ENCODE measurements around the gene ITPRIP.

The ITPRIP gene

GRCh38 chr10:104307576-104308438 is 30.5 kb downstream of the ITPRIP start:
- DNase-seq (ENCODE audit: low read depth) = no peak

- no peak for DNase-seq (ENCODE audit: low read depth)
Measured at GRCh38 chr10:104306897-104307296, 31.4 kb downstream of the ITPRIP start.

GRCh38 chr10:104304927-104305326 is 33.3 kb downstream of the ITPRIP start:
- DNase-seq (ENCODE audit: low read depth) = no peak

GRCh38 chr10:104304356-104304745 is 33.9 kb downstream of the ITPRIP start:
- DNase-seq (ENCODE audit: low read depth) = no peak

- DNase-seq (ENCODE audit: low read depth) = no peak
Measured at GRCh38 chr10:104303594-104304355, 34.5 kb downstream of the ITPRIP start.

GRCh38 chr10:104301907-104302690 is 36.2 kb downstream of the ITPRIP start:
- no peak for DNase-seq (ENCODE audit: low read depth)

- DNase-seq (ENCODE audit: low read depth) = no peak
Measured at GRCh38 chr10:104300736-104301292, 37.5 kb downstream of the ITPRIP start.

GRCh38 chr10:104300002-104300735 is 38.1 kb downstream of the ITPRIP start:
- DNase-seq (ENCODE audit: low read depth) = no peak

GRCh38 chr10:104299031-104299904 is 39.0 kb downstream of the ITPRIP start:
- no peak for DNase-seq (ENCODE audit: low read depth)

GRCh38 chr10:104297697-104298660 is 40.3 kb downstream of the ITPRIP start:
- DNase-seq (ENCODE audit: low read depth) = no peak

- DNase-seq (ENCODE audit: low read depth) = no peak
Measured at GRCh38 chr10:104296687-104297436, 41.4 kb downstream of the ITPRIP start.

GRCh38 chr10:104293781-104294321 is 44.4 kb downstream of the ITPRIP start:
- no peak for DNase-seq (ENCODE audit: low read depth)

- no peak for DNase-seq (ENCODE audit: low read depth)
Measured at GRCh38 chr10:104293011-104293410, 45.3 kb downstream of the ITPRIP start.

- DNase-seq (ENCODE audit: low read depth) = peak; percentile 86
Measured at GRCh38 chr10:104291439-104291951, 46.8 kb downstream of the ITPRIP start.

- no peak for DNase-seq (ENCODE audit: low read depth)
Measured at GRCh38 chr10:104288355-104288754, 49.9 kb downstream of the ITPRIP start.

GRCh38 chr10:104286939-104287338 is 51.3 kb downstream of the ITPRIP start:
- no peak for DNase-seq (ENCODE audit: low read depth)

- DNase-seq (ENCODE audit: low read depth) = no peak
Measured at GRCh38 chr10:104284846-104285245, 53.4 kb downstream of the ITPRIP start.

- no peak for DNase-seq (ENCODE audit: low read depth)
Measured at GRCh38 chr10:104281694-104282093, 56.6 kb downstream of the ITPRIP start.
